ENCODE results near the gene DLG1.

- no peak for TF ChIP-seq POLR2AphosphoS5 (IDR thresholded peaks at IDR 0.05)
- no peak for TF ChIP-seq CTCF (IDR thresholded peaks at IDR 0.05)
- TF ChIP-seq POLR2A (IDR thresholded peaks at IDR 0.05): no peak
Observed at GRCh38 chr3:197222937-197223370, 75.5 kb downstream of the DLG1 start.
